Fibroblast of peridontal ligament (primary cell): Measurements from ENCODE around the gene SLC7A10.
"Not testable (repeated sequence)": the region's sequence is repeated elsewhere in the genome, so short reads cannot be mapped to it uniquely, and the experiment has no call there.

Source experiments
- DNase-seq: peaks from one replicate; pipeline ENCODE4 v3.0.0-alpha.2; 2010; ENCODE audit errors: extremely low read depth

Gene SLC7A10

DNA sequence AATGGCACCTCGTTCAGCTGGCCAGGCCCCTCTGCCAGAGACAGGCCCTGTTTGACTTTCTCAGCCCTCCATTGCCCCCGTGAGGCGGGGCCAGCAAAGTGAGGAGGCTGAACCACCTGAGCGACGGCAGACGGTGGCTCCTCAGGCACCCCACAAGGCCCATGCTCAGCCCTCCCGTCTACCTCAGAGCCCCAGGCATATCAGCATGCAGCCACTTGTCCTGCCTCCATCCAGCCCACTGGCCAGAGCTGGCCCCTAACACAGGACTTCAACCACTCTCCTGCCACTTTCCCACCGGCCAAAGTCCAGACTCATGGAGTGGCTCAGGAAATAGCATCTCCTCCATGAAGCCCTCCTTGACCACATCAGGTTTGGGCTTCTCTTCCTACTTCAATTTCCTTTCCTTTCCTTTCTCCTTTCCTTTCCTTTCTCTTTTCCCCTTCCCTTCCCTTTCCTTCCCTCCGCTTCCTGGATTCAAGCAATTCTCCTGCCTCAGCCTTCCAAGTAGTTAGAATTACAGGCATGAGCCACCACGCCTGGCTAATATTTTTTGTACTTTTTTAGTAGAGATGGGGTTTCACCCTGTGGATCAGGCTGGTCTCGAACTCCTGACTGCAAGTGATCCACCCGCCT lies 9.3 kb downstream of the SLC7A10 start:
- DNase-seq = no peak

GRCh38 chr19:33215438-33216197 lies 10.0 kb downstream of the SLC7A10 start:
- DNase-seq = no peak

GRCh38 chr19:33214596-33214995 lies 11.1 kb downstream of the SLC7A10 start:
- DNase-seq = peak; percentile 12

DNA sequence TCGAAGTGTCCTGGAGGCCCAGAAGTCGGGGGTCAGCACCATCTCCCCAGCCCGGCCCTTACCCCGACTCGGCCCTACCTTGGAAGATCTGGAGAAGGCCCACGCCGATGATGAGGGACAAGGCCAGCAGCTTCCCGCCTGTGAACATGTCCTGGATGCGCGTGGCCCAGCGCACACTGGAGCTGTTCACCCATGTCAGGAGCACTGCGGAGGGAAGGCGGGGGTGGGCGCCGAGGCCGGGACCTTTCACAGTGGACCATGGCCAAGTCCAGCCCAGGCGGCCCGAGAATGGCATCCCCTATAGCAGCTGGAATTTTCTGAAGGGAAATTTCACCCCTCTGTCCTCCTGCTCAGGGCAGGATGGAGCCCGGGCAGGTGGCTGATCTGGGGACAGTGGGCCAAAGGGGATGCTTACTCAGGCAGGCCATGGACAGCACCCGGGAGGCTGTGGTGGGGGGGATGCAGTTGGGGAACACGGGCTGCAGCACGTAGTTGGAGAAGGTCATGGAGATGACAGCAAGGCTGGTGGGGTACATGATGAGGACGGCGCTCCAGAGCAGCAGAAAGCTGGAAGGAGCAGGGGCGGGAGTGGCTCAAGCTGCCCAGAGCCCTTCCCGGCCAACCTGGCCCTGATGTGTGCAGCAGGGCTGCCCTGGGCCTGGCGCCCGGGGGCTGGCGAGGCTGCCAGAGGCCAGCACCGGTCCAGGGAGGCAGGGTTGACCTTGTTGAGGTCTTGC lies 13.0 kb downstream of the SLC7A10 start:
- DNase-seq = no peak

DNA sequence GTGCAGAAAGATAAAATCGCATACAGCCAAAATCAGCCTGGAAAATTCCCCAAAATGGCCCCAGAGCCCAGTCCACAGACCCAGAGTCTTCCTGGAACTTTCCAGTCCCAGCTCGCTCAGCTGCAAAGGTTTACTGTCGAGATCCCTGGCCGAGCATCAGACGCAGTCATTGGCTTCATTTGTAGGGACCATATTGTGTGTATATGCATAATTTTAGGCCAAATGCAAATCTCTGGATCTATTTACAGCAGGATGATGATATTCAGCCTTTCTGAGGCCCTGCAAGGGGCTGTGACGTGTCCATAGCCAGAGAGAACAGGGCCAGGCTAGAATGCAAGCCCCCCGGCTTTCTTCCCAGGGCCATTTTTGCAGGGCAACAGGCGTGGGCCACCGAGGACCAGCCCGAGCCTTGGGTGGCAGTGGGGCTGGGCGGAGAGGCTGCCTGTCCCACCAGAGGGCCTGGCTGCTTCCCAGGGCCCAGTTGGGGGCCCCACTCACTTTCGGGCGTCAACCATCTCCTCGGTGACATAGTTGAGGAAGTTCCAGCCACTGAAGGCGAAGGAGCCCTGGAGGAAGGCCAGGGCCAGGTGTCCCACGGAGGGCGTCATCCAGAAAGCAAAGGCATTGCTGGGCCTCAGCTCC lies 13.7 kb downstream of the SLC7A10 start:
- no peak for DNase-seq

- DNase-seq = no peak
Measured at GRCh38 chr19:33210266-33210940, 15.2 kb downstream of the SLC7A10 start.

DNA sequence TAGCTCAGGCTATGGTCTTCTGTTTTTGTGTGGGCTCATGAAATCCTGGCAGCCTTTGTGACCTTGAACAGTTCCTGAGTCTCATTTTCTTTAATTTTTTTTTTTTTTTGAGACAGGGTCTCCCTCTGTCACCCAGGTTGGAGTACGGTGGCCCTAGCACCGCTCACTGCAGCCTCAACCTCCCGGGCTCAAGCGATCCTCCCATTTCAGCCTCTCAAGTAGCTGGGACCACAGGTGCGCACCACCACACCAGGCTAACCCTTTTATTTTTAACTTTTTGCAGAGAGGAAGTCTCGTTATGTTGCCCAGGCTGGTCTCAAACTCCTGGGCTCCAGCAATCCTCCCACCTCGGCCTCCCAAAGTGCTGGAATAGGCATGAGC lies 15.8 kb downstream of the SLC7A10 start:
- DNase-seq = not testable (repeated sequence)

GRCh38 chr19:33208904-33209849 lies 16.5 kb downstream of the SLC7A10 start:
- no peak for DNase-seq

GRCh38 chr19:33208371-33208895 lies 17.2 kb downstream of the SLC7A10 start:
- no peak for DNase-seq

- no peak for DNase-seq
Measured at GRCh38 chr19:33207903-33208302, 17.7 kb downstream of the SLC7A10 start.

DNA sequence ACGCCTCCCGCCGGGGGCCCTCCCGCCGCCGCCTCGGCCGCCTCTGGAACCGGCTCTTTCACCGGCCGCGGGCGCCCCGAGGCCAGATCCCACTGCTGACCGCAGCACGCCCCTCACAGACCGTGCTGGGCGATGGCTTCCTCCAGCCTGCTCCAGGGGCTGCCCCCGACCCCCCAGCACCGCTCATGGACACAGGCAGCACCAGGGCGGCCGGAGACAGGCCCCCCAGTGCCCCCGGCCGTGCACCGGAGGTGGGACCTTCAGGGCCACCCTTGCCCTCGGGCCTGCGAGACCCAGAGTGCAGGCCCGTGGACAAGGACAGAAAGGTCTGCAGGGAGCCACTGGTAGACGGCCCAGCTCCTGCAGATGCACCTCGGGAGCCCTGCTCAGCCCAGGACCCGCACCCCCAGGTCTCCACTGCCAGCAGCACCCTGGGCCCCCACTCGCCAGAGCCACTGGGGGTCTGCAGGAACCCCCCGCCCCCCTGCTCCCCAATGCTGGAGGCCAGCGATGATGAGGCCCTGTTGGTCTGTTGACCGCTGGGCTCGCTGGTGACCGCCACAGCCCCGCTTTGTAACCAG lies 18.5 kb downstream of the SLC7A10 start:
- DNase-seq = no peak

- no peak for DNase-seq
Measured at GRCh38 chr19:33206261-33207039, 19.2 kb downstream of the SLC7A10 start.

DNA sequence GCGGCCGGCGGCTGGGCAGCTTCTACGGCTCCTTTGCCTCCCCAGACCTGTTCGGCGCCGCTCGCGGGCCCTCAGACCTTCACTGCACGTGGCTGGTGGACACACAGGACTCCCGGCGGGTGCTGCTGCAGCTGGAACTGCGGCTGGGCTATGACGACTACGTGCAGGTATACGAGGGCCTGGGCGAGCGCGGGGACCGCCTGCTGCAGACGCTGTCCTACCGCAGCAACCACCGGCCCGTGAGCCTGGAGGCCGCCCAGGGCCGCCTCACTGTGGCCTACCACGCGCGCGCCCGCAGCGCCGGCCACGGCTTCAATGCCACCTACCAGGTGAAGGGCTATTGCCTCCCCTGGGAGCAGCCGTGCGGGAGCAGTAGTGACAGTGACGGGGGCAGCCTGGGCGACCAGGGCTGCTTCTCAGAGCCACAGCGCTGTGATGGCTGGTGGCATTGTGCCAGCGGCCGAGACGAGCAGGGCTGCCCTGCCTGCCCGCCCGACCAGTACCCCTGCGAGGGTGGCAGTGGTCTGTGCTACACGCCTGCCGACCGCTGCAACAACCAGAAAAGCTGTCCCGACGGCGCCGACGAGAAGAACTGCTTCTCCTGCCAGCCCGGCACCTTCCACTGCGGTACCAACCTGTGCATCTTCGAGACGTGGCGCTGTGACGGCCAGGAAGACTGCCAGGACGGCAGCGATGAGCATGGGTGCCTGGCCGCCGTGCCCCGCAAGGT lies 20.0 kb downstream of the SLC7A10 start:
- no peak for DNase-seq

DNA sequence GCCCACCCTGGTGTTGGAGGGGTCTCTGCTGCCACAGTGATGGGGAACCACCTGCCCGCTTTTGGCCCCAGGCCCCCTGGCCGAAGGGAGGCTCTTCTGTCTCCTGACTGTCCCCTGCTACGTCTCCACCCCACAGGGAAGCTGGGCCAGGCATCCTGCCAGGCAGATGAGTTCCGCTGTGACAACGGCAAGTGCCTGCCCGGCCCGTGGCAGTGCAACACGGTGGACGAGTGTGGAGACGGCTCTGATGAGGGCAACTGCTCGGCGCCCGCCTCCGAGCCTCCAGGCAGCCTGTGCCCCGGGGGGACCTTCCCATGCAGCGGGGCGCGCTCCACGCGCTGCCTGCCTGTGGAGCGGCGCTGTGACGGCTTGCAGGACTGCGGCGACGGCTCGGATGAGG lies 20.5 kb downstream of the SLC7A10 start:
- DNase-seq = no peak

GRCh38 chr19:33204136-33204973 lies 21.3 kb downstream of the SLC7A10 start:
- no peak for DNase-seq

DNA sequence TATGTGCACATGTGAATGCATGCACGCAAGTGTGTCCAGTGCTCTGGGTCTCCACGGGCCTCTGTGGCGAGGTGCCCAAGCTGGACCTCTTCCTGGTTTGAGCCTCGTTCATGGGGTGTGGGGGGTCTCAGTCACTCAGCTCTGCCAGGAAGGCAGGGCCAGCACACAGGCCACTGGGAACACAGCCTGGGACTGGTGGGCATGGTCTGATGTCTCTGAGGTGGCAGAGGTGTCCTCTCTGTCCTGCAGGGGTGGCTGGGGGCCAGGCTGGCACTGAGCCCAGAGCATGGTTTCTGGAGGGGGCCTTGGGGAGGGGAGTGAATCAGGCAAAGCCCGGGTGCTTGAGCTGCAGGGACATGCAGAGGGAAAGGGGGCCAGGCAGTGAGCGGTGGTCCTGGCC lies 22.1 kb downstream of the SLC7A10 start:
- no peak for DNase-seq
